IMR-90 (cell line): ENCODE measurements around the gene SERF2. TPM values are rescaled to one million over a fixed set of nuclear protein-coding genes. Genes with fewer than 3 reads are reported as not detected.

Source experiments
- ATAC-seq: fragments of 200-7000 bp; cut with Tn5 transposase; 2 replicates; pipeline ENCODE4 v1.9.1; 2020; ENCODE audit warnings: low read depth, mild to moderate bottlenecking, moderate library complexity
- BruUV-seq: library from RNA; stranded (reverse); fragments of 400-500 nt; replicated peaks from 2 replicates; lab custom pipeline; 2021; lab: Mats Ljungman, UMichigan
- CTCF ChIA-PET: fragments of 300-600 bp; formaldehyde crosslinking; extraction: SDS; loops from one replicate; lab custom pipeline; 2021; ENCODE audit warnings: antibody characterized with exemption; lab: Yijun Ruan, JAX
- POLR2A ChIA-PET: fragments of 300-600 bp; sonication (Branson Sonifier 250); formaldehyde crosslinking; loops from one replicate; lab custom pipeline; 2022; ENCODE audit warnings: antibody characterized with exemption; ENCODE audit not compliant: unreplicated experiment; lab: Charles Lee
- DNase-seq: peaks from one replicate; pipeline ENCODE4 v3.0.0; 2013
- H2AFZ ChIP-seq: replicated peaks from 2 replicates; pipeline ENCODE3; 2013; ENCODE audit warnings: low read length, mild to moderate bottlenecking; ENCODE audit not compliant: poor library complexity
- H2AK5ac ChIP-seq: 2 replicates; pipeline ENCODE4 v1.6.1; 2013; ENCODE audit warnings: low read depth, low read length, inconsistent platforms
- H2AK9ac ChIP-seq: replicated peaks from 2 replicates; pipeline ENCODE3; 2013; ENCODE audit warnings: mild to moderate bottlenecking, low read depth, low read length, moderate library complexity; ENCODE audit not compliant: poor library complexity
- H2BK120ac ChIP-seq: 2 replicates; pipeline ENCODE4 v1.6.1; 2013; ENCODE audit warnings: low read depth, low read length, inconsistent platforms
- H2BK15ac ChIP-seq: 3 replicates; pipeline ENCODE4 v1.6.1; 2013; ENCODE audit warnings: low read depth, low read length, inconsistent platforms
- H2BK20ac ChIP-seq: 2 replicates; pipeline ENCODE4 v1.6.1; 2013; ENCODE audit warnings: low read depth, mild to moderate bottlenecking, inconsistent platforms, low read length, moderate library complexity
- H2BK5ac ChIP-seq: 2 replicates; pipeline ENCODE4 v1.6.1; 2013; ENCODE audit warnings: mild to moderate bottlenecking, low read depth, low read length, inconsistent platforms; ENCODE audit not compliant: poor library complexity, severe bottlenecking
- H3K14ac ChIP-seq: replicated peaks from 2 replicates; pipeline ENCODE4 v1.6.1; 2013; ENCODE audit warnings: low read depth, low read length, inconsistent platforms
- H3K18ac ChIP-seq: 2 replicates; pipeline ENCODE4 v1.6.1; 2013; ENCODE audit warnings: low read depth, low read length, control low read depth
- H3K23ac ChIP-seq: 2 replicates; pipeline ENCODE4 v1.6.1; 2013; ENCODE audit warnings: low read depth, low read length, inconsistent platforms
- H3K27ac ChIP-seq: 2 replicates; pipeline ENCODE4 v1.5.1; 2013; ENCODE audit warnings: mild to moderate bottlenecking, control low read depth, low read length; ENCODE audit not compliant: insufficient read depth
- H3K27me3 ChIP-seq: 2 replicates; pipeline ENCODE4 v1.6.1; 2013; ENCODE audit warnings: low read length; ENCODE audit not compliant: control insufficient read depth, insufficient read depth
- H3K36me3 ChIP-seq: 2 replicates; pipeline ENCODE4 v1.6.1; 2013; ENCODE audit warnings: low read length, mixed read lengths; ENCODE audit not compliant: control insufficient read depth, insufficient read depth
- H3K4ac ChIP-seq: 2 replicates; pipeline ENCODE4 v1.6.1; 2013; ENCODE audit warnings: low read depth, low read length, inconsistent platforms
- H3K4me1 ChIP-seq: 2 replicates; pipeline ENCODE4 v1.6.1; 2013; ENCODE audit warnings: low read length, mixed read lengths; ENCODE audit not compliant: control insufficient read depth, insufficient read depth
- H3K4me2 ChIP-seq: 2 replicates; pipeline ENCODE4 v1.6.1; 2013; ENCODE audit warnings: low read depth, mild to moderate bottlenecking, control low read depth, low read length, moderate library complexity
- H3K4me3 ChIP-seq: 2 replicates; pipeline ENCODE4 v1.5.1; 2013; ENCODE audit warnings: low read depth, mild to moderate bottlenecking, control low read depth, low read length, moderate library complexity; ENCODE audit not compliant: insufficient read depth
- H3K56ac ChIP-seq: 2 replicates; pipeline ENCODE4 v1.6.1; 2013; ENCODE audit warnings: low read length, inconsistent platforms; ENCODE audit not compliant: insufficient read depth; ENCODE audit errors: extremely low read depth
- H3K79me1 ChIP-seq, 2 experiments: 2 replicates each; pipeline ENCODE4 v1.6.1; 2013; ENCODE audit warnings: low read length in 2 of 2, inconsistent platforms in 1 of 2, low read depth in 1 of 2
- H3K9ac ChIP-seq: 2 replicates; pipeline ENCODE4 v1.6.1; 2013; ENCODE audit warnings: low read depth, low read length, control low read depth
- H3K9me1 ChIP-seq: 2 replicates; pipeline ENCODE4 v1.6.1; 2013; ENCODE audit warnings: low read length, inconsistent platforms; ENCODE audit not compliant: insufficient read depth
- H3K9me3 ChIP-seq: 2 replicates; pipeline ENCODE4 v1.6.1; 2013; ENCODE audit warnings: low read length; ENCODE audit not compliant: control insufficient read depth, insufficient read depth
- H4K20me1 ChIP-seq: 2 replicates; pipeline ENCODE4 v1.6.1; 2013; ENCODE audit warnings: low read length, inconsistent platforms; ENCODE audit not compliant: insufficient read depth
- H4K5ac ChIP-seq: 2 replicates; pipeline ENCODE4 v1.6.1; 2013; ENCODE audit warnings: mild to moderate bottlenecking, low read depth, low read length, control low read depth
- H4K8ac ChIP-seq, 2 experiments: 2 replicates each; pipeline ENCODE4 v1.6.1; 2013; ENCODE audit warnings: low read depth in 2 of 2, low read length in 2 of 2, control low read depth in 1 of 2, inconsistent platforms in 1 of 2
- H4K91ac ChIP-seq: 2 replicates; pipeline ENCODE4 v1.6.1; 2013; ENCODE audit warnings: low read depth, low read length, inconsistent platforms; ENCODE audit not compliant: insufficient read depth
- BHLHE40 ChIP-seq: fragments of 150-350 bp; IDR thresholded peaks from 2 replicates; pipeline ENCODE4 v1.6.1; 2016; ENCODE audit warnings: mild to moderate bottlenecking, low read depth, low read length
- CEBPB ChIP-seq: IDR thresholded peaks from 2 replicates; pipeline ENCODE4 v1.6.1; 2012; ENCODE audit warnings: low read depth, low read length, improper control_type of control experiment
- CHD1 ChIP-seq: IDR thresholded peaks from 2 replicates; pipeline ENCODE4 v1.6.1; 2012; ENCODE audit warnings: low read depth, low read length, improper control_type of control experiment
- CTCF ChIP-seq: conservative IDR thresholded peaks from 2 replicates; pipeline ENCODE4 v1.5.1; 2012; ENCODE audit warnings: mild to moderate bottlenecking, low read depth, low read length, improper control_type of control experiment
- ELK1 ChIP-seq: fragments of 150-350 bp; IDR thresholded peaks from 2 replicates; pipeline ENCODE4 v1.6.1; 2016; ENCODE audit warnings: low read depth, mild to moderate bottlenecking, low read length, moderate library complexity, borderline replicate concordance
- FOS ChIP-seq: fragments of 150-350 bp; IDR thresholded peaks from 2 replicates; pipeline ENCODE4 v1.6.1; 2016; ENCODE audit warnings: low read depth, low read length
- MAFK ChIP-seq: IDR thresholded peaks from 2 replicates; pipeline ENCODE4 v1.6.1; 2012; ENCODE audit warnings: low read depth, low read length, improper control_type of control experiment
- MAZ ChIP-seq: IDR thresholded peaks from 2 replicates; pipeline ENCODE4 v1.6.1; 2012; ENCODE audit warnings: low read depth, mild to moderate bottlenecking, low read length, improper control_type of control experiment, moderate library complexity, borderline replicate concordance
- NFE2L2 ChIP-seq: fragments of 150-350 bp; IDR thresholded peaks from 2 replicates; pipeline ENCODE4 v1.6.1; 2016; ENCODE audit warnings: low read depth, mild to moderate bottlenecking, low read length
- POLR2A ChIP-seq: IDR thresholded peaks from 2 replicates; pipeline ENCODE4 v1.6.1; 2012; ENCODE audit warnings: mild to moderate bottlenecking, low read depth, low read length
- RAD21 ChIP-seq: IDR thresholded peaks from 2 replicates; pipeline ENCODE4 v1.6.1; 2012; ENCODE audit warnings: low read length, improper control_type of control experiment
- RCOR1 ChIP-seq: IDR thresholded peaks from 2 replicates; pipeline ENCODE4 v1.6.1; 2012; ENCODE audit warnings: mild to moderate bottlenecking, low read length, improper control_type of control experiment; ENCODE audit not compliant: insufficient replicate concordance
- RFX5 ChIP-seq: IDR thresholded peaks from 2 replicates; pipeline ENCODE4 v1.8.0; 2012; ENCODE audit warnings: low read depth, mild to moderate bottlenecking, low read length, moderate library complexity
- SMC3 ChIP-seq: fragments of 150-350 bp; IDR thresholded peaks from 2 replicates; pipeline ENCODE4 v1.6.1; 2016; ENCODE audit warnings: low read depth, mild to moderate bottlenecking, antibody characterized with exemption, low read length, moderate library complexity
- USF2 ChIP-seq: fragments of 150-350 bp; IDR thresholded peaks from 2 replicates; pipeline ENCODE4 v1.6.1; 2017; ENCODE audit warnings: mild to moderate bottlenecking, antibody characterized with exemption, low read length, low read depth
- WGBS, 2 experiments: methylation state at CpG; one replicate each; pipeline versions ENCODE4 v1.1.5 to v1.1.7; 2013; ENCODE audit warnings: missing lambda C conversion rate in 2 of 2; ENCODE audit not compliant: insufficient read length in 1 of 2; ENCODE audit errors: extremely low coverage in 2 of 2; 5-methylcytosine and 5-hydroxymethylcytosine counted together
- dilution Hi-C: fragments of 300-500 bp; cut with HindIII; formaldehyde crosslinking; loops from one replicate; pipeline ENCODE4 v1.14.3; 2018; ENCODE audit warnings: low sequenced_read_pairs; ENCODE audit not compliant: unreplicated experiment
- in situ Hi-C: fragments of 300-500 bp; cut with MboI; formaldehyde crosslinking; loops from 3 replicates; pipeline ENCODE4 v1.14.3; 2019; ENCODE audit warnings: low sequenced_read_pairs, inconsistent platforms, mixed read lengths
- intact Hi-C: fragments of 100-400 bp; cut with micrococcal nuclease; formaldehyde crosslinking; loops from 2 replicates; pipeline ENCODE4 v1.10.0; 2022
- polyA plus RNA-seq, 3 experiments: library from polyadenylated mRNA; depleted of rRNA; stranded (reverse); fragments of >200 nt; gene quantifications; 2 replicates each; pipeline ENCODE4 v1.2.3, GENCODE V29; 2012; ENCODE audit warnings: low replicate concordance in 1 of 3
- total RNA-seq: library from RNA; depleted of rRNA; stranded (reverse); fragments of >200 nt; gene quantifications from 2 replicates; pipeline ENCODE4 v1.2.3, GENCODE V29; 2012

The SERF2 gene
- total and polyA plus RNA-seq, 2 of the 4 experiments (the other 2 are of a cell fraction) = 526 to 2,187 TPM

- H3K36me3 ChIP-seq = peaks cover 31% of the 10 kb centered on the region
- 100% methylated on average over 1 of the region's 2 CpGs; no CpG with 5 or more reads in 1 of the 2 experiments for WGBS, 2 experiments
Measured at GRCh38 chr15:43771816-43772215, 20.3 kb upstream of the SERF2 start.

More at GRCh38 chr15:43771816-43772215, 20.3 kb upstream of the SERF2 start:
- no peak overlapping the region for H3K4ac ChIP-seq
- no peak overlapping the region for H3K14ac ChIP-seq
- H2AK5ac ChIP-seq = no peak overlapping the region
- no peak overlapping the region for H3K9ac ChIP-seq
- H2BK120ac ChIP-seq = no peak overlapping the region
- CTCF ChIA-PET = no interaction called here
- no peak overlapping the region for H3K56ac ChIP-seq
- intact Hi-C loops = loop anchor here (10.0 kb wide), 1 partner anchor 257 kb away; the partner anchor contains the start of gene MAP1A
- no peaks in the 10 kb centered on the region for H3K27me3 ChIP-seq
- H2BK15ac ChIP-seq = no peak overlapping the region
- dilution Hi-C loops = no loop called here
- H4K5ac ChIP-seq = no peak overlapping the region
- no peaks in the 10 kb centered on the region for H3K9me3 ChIP-seq
- POLR2A ChIA-PET = no interaction called here
- 0 out of 2 replicates have a peak, but pooled peaks cover 4% of the 10 kb centered on the region for H3K9me1 ChIP-seq
- H3K27ac ChIP-seq = no peak overlapping the region
- in situ Hi-C loops = no loop called here
- 0 out of 2 replicates have a peak, but pooled peaks cover 3% of the 10 kb centered on the region for H3K4me1 ChIP-seq
- ATAC-seq = no peak
- no peak overlapping the region for H4K8ac ChIP-seq
- no peak overlapping the region for H2AK9ac ChIP-seq
- BruUV-seq = no TSS peak
- H4K91ac ChIP-seq = no peak overlapping the region
- H4K20me1 ChIP-seq = no peaks in the 10 kb centered on the region; the same call in none of the 2 replicates
- no peak overlapping the region for H2BK20ac ChIP-seq
- no peak overlapping the region for H2BK5ac ChIP-seq
- no peak for DNase-seq
- TF ChIP-seq RAD21 (no peak), RCOR1 (no peak), BHLHE40 (no peak), ELK1 (no peak), USF2 (no peak), SMC3 (no peak), CEBPB (no peak), CHD1 (no peak), FOS (no peak), RFX5 (no peak), MAFK (no peak), CTCF (no peak), POLR2A (no peak), MAZ (no peak), NFE2L2 (no peak)
- H3K4me3 ChIP-seq = no peak overlapping the region
- H3K4me2 ChIP-seq = no peak overlapping the region
- no peak overlapping the region for H3K18ac ChIP-seq
- peaks cover 10 to 16% of the 10 kb centered on the region in 2 experiments; a peak in 3 of 4 replicates for H3K79me1 ChIP-seq
- no peak overlapping the region for H3K23ac ChIP-seq
- no peak overlapping the region for H2AFZ ChIP-seq
